ENCODE data around the gene PMS1.
"Not testable (repeated sequence)": the region's sequence is repeated elsewhere in the genome, so short reads cannot be mapped to it uniquely, and the experiment has no call there.

PMS1 gene

DNA sequence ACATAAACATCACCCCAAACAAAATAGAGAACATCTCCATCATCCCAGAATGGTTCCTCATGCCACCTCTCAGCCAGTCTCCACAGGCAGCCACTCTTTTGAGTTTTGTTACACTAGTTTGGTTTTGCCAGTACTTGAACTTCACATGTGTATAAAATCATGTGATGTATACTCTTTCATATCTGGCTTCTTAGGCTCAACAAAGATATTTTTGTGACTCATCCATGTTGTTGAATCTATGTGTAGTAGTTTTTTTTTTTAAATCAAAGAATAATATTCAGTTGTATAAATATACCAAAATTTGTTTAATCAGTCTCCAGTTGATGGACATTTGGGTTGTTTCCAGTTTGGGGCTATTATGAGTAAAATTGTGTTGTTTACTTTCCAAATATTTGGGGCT lies 75.9 kb downstream of the PMS1 start:
- in situ Hi-C loops (cut with HindIII; ENCODE audit: low sequenced_read_pairs), result no loop called here

- in situ Hi-C loops (cut with HindIII; ENCODE audit: low sequenced_read_pairs), result no loop called here
These were observed 78.5 kb downstream of the PMS1 start for GRCh38 chr2:189862751-189863150.

DNA sequence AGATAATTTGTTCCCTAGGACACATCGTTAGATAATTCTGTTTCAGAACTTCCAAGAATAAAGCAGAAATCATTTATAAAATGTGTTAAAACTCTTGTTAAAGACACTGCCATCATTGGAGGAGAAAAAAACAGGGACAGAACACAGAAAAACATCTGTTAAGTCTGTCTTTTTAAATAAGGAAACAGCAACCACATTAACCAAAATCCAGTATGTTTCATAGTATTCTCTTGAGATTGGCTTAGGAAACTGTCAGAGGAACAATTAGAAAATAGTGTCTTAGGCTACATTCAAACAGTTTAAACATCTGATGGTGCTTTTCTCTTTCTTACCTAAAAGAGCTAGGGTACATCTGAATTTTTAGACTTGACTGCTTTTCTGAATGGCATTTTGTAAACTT lies 81.6 kb downstream of the PMS1 start:
- in situ Hi-C loops (cut with HindIII; ENCODE audit: low sequenced_read_pairs), result no loop called here

- in situ Hi-C loops (cut with HindIII; ENCODE audit: low sequenced_read_pairs), result no loop called here
These were observed 82.0 kb downstream of the PMS1 start for GRCh38 chr2:189866296-189866695.

DNA sequence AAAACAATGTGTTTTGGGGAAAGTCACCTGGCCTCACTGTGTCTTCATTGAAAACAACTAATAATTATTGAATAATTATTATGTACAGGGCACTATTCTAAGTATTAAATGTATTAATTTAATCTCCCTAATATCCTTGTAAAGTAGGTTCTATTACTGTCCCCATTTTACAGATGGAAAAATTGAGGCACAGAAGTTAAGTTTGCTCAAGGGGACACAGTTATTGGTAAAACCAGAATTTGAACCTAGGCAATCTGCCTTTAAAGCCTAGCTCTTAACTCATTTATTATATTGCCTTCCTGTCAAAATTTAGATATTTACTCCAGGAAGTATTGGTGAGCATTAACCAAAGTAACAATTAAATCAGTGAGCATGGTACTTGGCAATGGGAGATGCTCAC lies 84.6 kb downstream of the PMS1 start:
- in situ Hi-C loops (cut with HindIII; ENCODE audit: low sequenced_read_pairs), result no loop called here

GRCh38 chr2:189870381-189871085 lies 86.3 kb downstream of the PMS1 start:
- in situ Hi-C loops (cut with HindIII; ENCODE audit: low sequenced_read_pairs), result no loop called here

DNA sequence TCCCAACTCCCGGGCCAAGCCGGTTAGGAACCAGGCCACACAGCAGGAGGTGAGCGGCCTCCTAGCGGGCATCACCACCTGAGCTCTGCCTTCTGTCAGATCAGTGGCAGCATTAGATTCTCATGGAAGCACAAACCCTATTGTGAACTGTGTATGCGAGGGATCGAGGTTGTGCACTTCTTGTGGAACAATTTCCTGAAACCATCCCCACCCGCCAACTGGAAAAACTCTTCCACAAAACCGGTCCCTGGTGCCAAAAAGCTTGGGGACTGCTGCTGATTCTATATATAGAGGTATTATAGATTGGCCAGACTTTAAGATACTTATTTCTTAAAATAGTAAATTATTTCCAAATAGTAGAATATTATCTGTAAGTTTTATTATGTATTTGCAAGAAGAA lies 89.4 kb downstream of the PMS1 start:
- in situ Hi-C loops (cut with HindIII; ENCODE audit: low sequenced_read_pairs), result no loop called here

DNA sequence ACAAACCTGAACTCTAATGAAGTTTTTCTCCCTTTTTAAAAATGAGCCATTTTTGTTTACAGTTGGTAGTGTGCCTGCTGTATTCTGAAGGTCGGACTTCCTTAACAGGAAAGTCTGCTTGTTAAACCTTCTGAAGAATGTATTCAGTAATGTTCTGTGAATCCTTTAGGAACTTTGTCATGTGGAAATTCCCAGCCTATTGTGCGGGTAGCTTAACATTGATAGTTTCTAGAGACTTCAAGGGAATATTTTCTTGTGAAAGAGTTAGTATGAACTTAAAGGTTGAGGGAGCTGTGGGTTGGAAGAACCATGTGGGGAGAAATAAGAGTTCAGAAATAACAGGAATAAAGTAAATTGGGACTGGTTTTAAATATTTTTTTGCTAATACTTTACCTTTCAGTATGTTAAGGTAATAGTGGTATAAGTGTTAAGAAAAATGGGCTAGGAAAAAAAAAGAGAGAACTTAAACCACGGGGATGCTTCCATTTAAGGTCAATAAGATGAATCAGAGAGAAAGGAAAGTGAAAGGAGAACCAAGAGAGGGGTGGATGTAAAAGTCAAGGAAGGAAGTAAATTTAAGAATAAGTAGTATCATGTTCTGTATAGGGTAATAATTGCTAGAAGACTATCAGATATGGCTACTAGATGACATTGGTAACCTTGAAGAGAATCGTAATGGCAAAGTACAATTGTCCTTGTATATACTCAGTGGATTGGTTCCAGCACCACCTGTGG lies 90.5 kb downstream of the PMS1 start:
- in situ Hi-C loops (cut with HindIII; ENCODE audit: low sequenced_read_pairs), result no loop called here

GRCh38 chr2:189876271-189876670 lies 92.0 kb downstream of the PMS1 start:
- in situ Hi-C loops (cut with HindIII; ENCODE audit: low sequenced_read_pairs), result no loop called here

GRCh38 chr2:189879716-189880081 lies 95.4 kb downstream of the PMS1 start:
- in situ Hi-C loops (cut with HindIII; ENCODE audit: low sequenced_read_pairs), result no loop called here

DNA sequence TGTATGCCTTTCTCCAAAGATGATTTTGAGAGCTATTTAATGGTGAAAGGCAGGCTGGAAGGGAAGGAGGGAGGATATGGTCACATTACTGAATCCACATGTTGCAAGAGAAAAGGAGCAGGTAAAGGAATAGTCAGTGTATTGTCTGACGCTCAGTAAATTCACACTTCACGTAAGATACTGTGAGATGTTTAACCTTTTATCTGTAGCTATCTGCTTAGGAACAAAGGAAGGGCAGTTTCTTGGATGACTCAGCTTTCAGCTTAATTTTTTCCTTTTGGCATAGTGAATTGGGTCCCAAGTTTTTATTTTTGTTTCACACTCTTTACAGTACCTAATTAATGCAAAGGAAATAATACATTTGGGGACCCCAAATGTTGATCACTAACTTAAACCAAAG lies 96.2 kb downstream of the PMS1 start:
- in situ Hi-C loops (cut with HindIII; ENCODE audit: low sequenced_read_pairs), result no loop called here

DNA sequence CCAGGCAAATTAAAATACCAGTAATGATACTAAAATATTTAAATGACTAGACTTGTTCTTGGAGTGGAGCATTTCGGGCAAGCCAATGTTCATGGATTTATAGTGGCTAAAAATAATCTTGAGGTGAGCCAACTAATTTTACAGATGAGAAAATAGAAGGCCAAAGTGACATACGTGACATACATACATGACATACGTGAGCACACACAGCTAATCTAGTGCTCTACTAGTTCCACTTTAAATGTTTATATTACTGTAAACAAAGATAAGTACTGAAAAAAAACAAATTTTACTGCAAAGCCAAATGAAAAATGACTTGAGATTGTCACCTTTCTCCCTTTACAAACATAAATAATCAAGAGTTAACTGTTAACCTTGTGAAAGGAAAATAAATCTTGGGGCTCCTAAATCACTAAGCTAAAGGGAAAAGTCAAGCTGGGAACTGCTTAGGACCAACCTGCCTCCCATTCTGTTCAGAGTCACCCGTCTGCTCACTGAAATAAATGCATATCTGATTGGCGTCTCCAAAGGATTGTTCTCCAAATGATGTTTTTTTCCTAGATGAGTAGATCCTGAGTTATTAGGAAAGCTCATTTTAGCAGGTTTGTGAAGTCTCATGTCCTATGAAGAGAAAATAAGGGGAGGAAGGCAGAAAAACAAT lies 96.7 kb downstream of the PMS1 start:
- in situ Hi-C loops (cut with HindIII; ENCODE audit: low sequenced_read_pairs), result no loop called here

DNA sequence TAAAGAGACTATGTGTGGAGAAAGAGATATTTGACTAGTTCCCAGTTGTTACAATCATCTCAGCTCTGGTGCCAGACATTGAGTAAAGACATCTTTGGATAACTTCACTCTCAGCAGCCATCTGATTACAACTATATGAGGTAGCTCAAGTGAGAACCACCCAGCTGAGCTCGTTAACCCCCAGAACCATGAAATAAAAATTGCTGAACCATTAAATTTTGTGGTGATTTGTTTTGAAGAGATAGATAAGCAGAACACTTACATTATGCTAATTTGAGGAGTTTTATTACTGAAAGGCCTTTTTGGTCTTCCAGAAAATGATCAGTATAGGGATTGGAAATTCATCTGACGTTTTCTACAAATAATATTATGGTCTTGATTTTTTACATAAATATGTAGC lies 101.1 kb downstream of the PMS1 start:
- in situ Hi-C loops (cut with HindIII; ENCODE audit: low sequenced_read_pairs), result no loop called here

DNA sequence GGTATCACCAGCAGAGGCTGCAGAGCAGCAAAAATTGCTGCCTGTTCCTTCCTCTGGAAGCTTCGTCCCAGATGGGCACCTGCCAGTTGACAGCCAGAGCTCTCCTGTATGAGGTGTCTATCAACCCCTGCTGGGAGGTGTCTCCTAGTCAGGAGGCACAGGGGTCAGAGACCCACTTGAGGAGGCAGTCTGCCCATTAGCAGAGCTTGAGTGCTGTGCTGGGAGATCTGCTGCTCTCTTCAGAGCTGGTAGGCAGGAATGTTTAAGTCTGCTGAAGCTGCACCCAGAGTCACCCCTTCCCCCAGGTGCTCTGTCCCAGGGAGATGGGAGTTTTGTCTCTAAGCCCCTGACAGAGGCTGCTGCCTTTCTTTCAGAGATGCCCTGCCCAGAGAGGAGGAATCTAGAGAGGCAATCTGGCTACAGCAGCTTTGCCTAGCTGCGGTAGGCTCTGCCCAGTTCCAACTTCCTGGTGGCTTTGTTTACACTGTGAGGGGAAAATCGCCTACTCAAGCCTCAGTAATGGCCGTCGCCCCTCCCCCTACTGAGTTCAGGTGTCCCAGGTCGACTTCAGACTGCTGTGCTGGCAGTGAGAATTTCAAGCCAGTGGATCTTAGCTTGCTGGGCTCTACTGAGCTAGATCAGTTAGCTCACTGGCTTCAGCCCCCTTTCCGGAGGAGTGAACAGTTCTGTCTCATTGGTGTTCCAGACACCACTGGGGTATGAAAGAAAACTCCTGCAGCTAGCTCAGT lies 108.5 kb downstream of the PMS1 start:
- in situ Hi-C loops (cut with HindIII; ENCODE audit: low sequenced_read_pairs), result not testable (repeated sequence)

DNA sequence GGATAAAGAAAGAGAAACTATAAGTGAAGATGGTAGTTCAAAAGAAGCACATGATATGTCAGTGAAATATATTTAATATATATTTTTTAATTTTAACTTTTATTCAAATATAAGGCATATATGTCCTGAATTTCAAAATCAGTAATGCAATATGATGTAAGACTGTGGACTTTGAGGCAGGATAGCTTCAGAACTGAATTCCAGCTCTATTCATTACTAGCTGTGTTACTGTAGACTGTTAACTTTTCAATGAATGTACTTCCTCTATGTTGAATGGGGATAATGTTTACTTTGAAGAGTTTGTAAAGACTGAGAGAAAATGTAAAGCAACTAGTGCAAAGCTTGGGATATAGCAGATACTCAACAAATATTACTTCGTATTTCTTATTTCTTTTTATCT lies 112.6 kb downstream of the PMS1 start:
- in situ Hi-C loops (cut with HindIII; ENCODE audit: low sequenced_read_pairs), result no loop called here

DNA sequence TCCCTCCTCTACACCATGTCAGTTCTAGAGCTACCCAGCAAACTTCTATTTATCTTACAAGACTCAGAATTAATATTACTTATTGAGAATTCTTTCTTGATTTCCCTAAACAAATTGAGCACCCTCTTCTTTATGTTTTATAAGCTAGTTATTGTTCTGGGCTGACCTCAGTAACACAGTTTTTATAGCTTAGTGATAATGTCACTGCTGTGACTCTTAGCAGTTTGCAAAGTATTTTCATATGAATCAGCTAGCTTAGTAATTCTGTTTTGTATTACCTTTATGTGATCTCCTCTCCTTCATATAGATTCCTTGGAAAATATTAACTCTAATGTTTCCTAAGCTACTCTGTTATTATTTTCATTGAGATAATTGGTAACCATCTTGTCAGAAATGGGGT lies 114.9 kb downstream of the PMS1 start:
- in situ Hi-C loops (cut with HindIII; ENCODE audit: low sequenced_read_pairs), result no loop called here

- in situ Hi-C loops (cut with HindIII; ENCODE audit: low sequenced_read_pairs), result no loop called here
These were observed 116.5 kb downstream of the PMS1 start for GRCh38 chr2:189900726-189901125.

DNA sequence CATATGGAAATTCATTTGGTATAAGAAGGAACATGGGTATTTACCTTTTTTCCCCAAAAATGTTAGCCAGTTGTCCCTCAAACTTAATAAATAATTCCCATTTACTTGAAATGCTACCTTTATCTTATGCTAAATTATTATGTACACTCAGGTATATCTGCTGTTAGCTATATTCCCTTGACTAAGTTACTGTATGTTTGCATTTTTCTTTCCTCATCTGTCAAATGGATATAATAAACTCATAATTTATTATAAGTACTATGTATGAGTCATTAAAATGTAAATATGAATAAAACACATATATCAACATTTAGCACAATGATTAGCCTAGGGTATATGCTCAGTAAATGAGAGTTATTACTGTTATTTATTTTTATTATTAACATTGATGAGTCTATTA lies 117.4 kb downstream of the PMS1 start:
- in situ Hi-C loops (cut with HindIII; ENCODE audit: low sequenced_read_pairs), result no loop called here

- in situ Hi-C loops (cut with HindIII; ENCODE audit: low sequenced_read_pairs), result no loop called here
These were observed 129.6 kb downstream of the PMS1 start for GRCh38 chr2:189913821-189914220.

GRCh38 chr2:189916651-189917050 lies 132.4 kb downstream of the PMS1 start:
- in situ Hi-C loops (cut with HindIII; ENCODE audit: low sequenced_read_pairs), result no loop called here

Data from DLD1 (cell line).